ENCODE results near the gene B4GALT3.

- no peak for TF ChIP-seq CTCF (conservative IDR thresholded peaks at IDR 0.05 in 1 of 2, IDR thresholded peaks at IDR 0.05 in 1 of 2; ENCODE audit: low read depth in 1 of 2, low read length in 2 of 2)
- no peak for TF ChIP-seq EZH2 (IDR thresholded peaks at IDR 0.05; ENCODE audit: low read length, missing control alignments)
These were observed 13.5 kb downstream of the B4GALT3 start for GRCh38 chr1:161163793-161164192.

All from fibroblast of lung (primary cell).